HG03571 (cell line): Measurements from ENCODE around the gene MYPOP.

Source experiments
- ATAC-seq: cut with Tn5 transposase; IDR thresholded peaks from one replicate; pipeline ENCODE4 v1.9.1; 2021; ENCODE audit not compliant: unreplicated experiment

Gene MYPOP

DNA sequence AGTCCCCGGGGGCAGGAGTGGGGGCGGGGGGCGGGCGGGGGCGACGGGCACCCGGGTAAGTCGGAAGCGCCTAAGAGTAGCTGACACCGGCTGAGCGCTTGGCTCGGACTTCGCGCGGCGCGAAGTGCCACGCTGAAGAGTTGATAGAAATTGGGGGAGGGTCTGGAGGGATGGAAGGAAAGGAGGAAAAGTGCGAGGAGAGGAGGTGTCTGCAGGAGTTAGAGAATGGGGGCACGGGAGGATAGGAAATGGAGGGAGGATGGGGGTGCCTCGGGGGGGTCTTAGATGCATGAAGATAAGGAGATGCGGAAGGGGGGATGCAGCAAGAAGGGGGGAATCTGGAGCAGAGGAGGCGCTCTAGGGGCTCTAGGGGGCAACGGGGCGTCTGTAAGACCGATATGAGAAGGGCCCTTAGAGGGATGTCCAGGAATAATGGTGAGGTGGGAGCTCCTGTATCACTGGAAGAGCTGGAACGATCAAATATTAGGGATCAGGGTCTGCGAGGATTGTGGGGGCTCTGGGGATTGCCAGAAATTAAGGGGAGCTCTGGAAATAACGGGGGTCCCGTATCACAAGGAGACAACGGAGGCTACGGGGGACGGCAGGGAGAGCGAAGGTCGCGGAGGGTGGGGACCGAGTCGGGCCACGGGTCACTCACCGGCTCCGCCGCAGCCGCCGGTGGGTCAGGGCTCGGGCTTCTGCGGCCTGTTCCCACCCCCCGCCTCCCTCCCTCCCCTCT lies at the start of gene MYPOP:
Gene MYPOP (minus strand): TSS at position 702 of the 739 bp plus-strand sequence. CDS start 840 bp downstream, outside the sequence.
- ATAC-seq = no peak

DNA sequence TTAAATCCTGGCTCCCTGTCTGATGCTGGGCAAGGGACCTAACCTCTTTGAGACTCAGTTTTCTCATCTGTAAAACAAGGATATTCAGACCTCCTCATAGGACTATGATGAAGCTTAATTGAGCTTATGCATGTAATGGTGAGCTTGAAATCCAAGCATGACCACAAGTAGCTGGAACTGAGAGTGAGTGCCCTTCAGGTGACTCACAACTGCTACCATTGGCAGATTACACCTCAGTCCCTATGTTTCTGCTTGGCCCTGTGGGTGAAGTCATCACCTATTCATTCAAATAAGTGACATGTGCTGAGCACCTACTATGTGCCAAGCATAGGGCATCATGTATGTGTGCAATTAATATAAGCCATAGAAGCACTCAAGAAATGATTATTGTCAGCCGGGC lies 45.5 kb upstream of the MYPOP start:
- no peak for ATAC-seq

DNA sequence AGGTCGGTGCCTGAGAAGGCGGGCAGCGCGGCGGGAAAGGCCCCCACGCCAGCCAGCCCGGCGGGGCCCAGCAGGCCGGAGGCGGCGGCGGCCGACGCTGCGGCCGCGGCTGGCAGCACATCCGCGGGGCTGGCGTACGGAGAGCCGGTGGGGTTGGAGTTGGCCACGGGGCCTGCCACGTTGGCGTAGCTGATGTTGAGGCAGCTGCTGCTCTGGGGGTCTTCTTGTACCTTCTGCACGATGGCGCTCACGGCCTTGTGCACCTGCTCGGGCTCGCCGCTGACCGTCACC lies 38.0 kb upstream of the MYPOP start:
- no peak for ATAC-seq

GRCh38 chr19:45939792-45940514 lies 37.5 kb upstream of the MYPOP start:
- no peak for ATAC-seq

GRCh38 chr19:45938733-45939319 lies 36.4 kb upstream of the MYPOP start:
- ATAC-seq = no peak

- no peak for ATAC-seq
Observed at GRCh38 chr19:45935267-45935666, 32.9 kb upstream of the MYPOP start.

- ATAC-seq = no peak
Observed at GRCh38 chr19:45934551-45935230, 32.3 kb upstream of the MYPOP start.

GRCh38 chr19:45933759-45934158 lies 31.3 kb upstream of the MYPOP start:
- no peak for ATAC-seq

GRCh38 chr19:45931055-45931454 lies 28.6 kb upstream of the MYPOP start:
- no peak for ATAC-seq

DNA sequence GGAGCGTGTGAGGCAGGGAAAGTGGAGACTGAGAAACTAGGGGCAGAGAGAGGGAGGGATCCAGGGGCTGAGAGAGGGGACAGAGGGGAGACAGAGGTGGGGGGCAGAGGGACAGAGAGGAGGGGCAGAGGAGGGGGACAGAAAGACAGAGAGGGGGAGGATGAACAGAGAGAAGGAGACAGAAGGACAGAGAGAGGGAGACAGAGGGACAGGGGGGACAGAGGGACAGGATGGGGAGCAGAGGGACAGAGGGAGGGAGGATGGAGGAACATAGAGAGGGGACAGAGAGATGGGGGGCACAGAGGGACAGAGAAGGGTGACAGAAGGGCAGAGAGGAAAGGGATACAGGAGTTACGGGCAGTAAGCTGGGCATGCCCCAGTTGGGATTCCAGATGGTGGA lies 26.8 kb upstream of the MYPOP start:
- ATAC-seq = no peak

GRCh38 chr19:45927565-45928261 lies 25.3 kb upstream of the MYPOP start:
- no peak for ATAC-seq

DNA sequence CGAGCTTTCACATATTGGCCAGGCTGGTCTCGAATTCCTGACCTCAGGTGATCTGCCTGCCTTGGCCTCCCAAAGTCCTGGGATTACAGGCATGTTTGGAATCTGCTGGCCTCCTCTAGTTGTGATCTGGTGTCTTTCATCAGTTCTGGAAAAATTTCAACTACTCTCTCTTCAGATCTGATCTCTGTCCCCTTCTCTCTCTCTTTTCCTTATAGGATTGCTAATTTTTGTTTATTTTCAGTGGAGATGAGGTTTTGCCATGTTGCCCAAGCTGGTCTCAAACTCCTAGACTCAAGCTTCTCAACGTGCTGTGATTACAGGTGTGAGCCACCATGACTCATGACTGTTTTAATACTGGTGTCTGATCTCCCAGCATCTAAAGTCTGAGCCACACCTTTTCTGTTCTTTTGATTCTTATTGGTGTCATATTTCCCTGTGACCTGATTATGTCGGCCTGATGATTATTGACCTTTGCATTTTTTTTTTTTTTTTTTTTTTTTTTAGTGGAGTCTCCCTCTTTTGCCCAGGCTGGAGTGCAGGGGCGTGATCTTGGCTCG lies 22.6 kb upstream of the MYPOP start:
- no peak for ATAC-seq

DNA sequence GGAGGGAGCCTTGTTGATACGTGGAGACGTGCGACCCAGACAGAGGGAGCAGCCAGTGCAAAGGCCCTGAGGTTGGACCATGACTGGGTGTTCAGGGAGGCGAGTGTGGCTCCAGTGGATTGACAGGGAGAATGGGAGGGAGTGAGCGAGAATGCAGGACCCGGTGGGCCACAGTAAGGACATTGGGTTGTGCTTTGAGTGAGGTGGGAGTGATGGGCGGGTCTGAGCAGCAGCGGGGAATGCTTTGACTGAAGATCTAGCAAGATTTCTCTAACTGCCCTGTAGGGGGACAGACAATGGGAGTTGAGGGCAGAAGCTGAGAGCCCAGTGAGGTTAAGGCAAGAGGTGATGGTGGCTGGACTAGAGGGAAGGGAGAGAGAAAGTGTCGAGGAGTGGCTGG lies 19.9 kb upstream of the MYPOP start:
- ATAC-seq = no peak

DNA sequence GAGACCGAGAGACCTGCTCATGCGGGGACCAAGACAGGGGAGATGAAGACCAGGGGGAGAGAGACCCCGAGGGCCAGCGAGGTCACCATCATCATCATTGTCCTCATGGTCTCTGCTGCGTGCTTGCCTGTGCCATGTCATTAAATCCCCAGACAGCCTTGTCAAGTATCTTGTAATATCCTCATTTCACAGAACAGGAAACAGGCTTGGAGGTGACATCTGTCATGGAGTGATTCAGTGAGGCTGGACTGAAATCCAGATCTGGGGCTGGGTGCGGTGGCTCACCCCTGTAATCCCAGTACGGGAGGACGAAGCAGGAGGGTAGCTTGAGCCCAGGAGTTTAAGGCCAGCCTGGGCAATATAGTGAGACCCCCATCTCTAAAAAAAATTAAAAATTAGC lies 18.0 kb upstream of the MYPOP start:
- no peak for ATAC-seq

DNA sequence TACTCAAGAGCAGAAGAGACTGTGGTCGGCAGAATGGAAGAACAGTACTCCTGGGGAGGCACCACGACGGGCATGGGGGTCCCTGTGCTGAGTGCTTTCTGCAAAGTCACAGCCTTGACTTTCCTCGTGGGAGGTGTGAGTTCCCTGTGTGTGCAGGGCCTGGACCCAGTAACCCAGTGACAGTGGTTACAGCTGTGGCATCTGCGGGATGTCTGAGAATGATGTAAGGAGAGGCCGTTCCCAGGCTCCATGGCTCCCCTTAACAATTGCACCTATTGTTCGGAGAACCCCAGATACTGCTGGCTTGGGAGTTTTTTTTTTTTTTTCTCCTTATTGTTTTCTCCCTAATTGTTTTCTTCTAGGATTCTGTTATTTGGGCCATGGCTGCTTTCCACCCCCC lies 17.3 kb upstream of the MYPOP start:
- ATAC-seq = no peak

GRCh38 chr19:45918721-45919120 lies 16.3 kb upstream of the MYPOP start:
- ATAC-seq = no peak

DNA sequence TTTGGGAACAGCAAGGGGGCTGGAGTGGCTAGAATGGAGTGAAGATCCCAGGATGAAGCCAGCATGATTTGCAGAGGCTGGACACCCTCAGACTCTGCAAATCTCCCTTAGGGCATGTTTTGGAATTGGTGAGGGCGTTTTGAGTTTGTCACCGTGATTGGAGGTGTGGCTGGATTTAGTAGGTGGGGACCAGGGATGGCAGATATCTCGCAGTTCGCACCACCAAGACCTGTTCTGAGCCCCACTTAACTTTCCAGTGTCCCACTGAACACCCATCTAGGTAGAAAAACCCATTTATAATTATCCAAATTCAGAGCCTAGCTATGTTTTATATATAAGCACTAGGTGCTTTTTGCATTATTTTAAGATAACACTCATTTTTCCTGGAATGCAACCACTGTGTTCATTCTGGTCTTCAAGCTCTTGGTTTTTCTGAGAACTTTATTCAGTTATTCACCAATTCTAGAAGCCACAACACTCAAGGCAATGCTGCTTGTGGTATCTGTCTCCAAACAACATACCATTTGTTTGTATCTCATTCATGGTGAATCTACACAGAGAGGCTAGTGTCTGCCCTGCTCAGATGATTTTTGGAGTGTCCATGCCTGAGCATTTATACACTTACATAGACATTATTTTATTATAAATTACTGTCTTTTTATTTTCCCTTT lies 15.1 kb upstream of the MYPOP start:
- no peak for ATAC-seq

GRCh38 chr19:45913874-45914830 lies 11.7 kb upstream of the MYPOP start, which contains the start of gene NANOS2:
TSS of gene NANOS2 (minus strand) at chr19:45914778. CDS start at chr19:45914693, 85 bp downstream.
- no peak for ATAC-seq

- no peak for ATAC-seq
Observed at GRCh38 chr19:45911291-45911690, 8.9 kb upstream of the MYPOP start.
